H1 (cell line): ENCODE measurements around the gene IRF7. TPM values are rescaled to one million over a fixed set of nuclear protein-coding genes. Genes with fewer than 3 reads are reported as not detected.

Experiments used
- CTCF ChIA-PET: fragments of 300-600 bp; sonication (Branson Sonifier 250); formaldehyde crosslinking; loops from one replicate; lab custom pipeline; 2021; ENCODE audit not compliant: partially characterized antibody; lab: Charles Lee
- POLR2A ChIA-PET: fragments of 300-600 bp; sonication (Branson Sonifier 250); formaldehyde crosslinking; loops from one replicate; lab custom pipeline; 2021; ENCODE audit warnings: inconsistent platforms; ENCODE audit not compliant: partially characterized antibody; lab: Charles Lee
- DNase-seq, 2 experiments: peaks; one replicate each; pipeline versions ENCODE4 v3.0.0 to v3.0.0-alpha.2; 2010 to 2022; ENCODE audit warnings: low spot score in 2 of 2, low read depth in 1 of 2, mixed read lengths in 1 of 2
- FAIRE-seq: peaks from 2 replicates; lab custom pipeline; 2011; peaks lifted over from hg19 to GRCh38; lab: Jason Lieb, UNC
- H2AFZ ChIP-seq: 2 replicates; pipeline ENCODE4 v1.8.1; 2012; ENCODE audit warnings: low read length, inconsistent platforms
- H2AK5ac ChIP-seq: 2 replicates; pipeline ENCODE4 v1.6.1; 2013; ENCODE audit warnings: low read depth, low read length
- H2BK120ac ChIP-seq: replicated peaks from 2 replicates; pipeline ENCODE3; 2013; ENCODE audit warnings: low read depth, low read length, inconsistent platforms
- H2BK12ac ChIP-seq: 2 replicates; pipeline ENCODE4 v1.6.1; 2013; ENCODE audit warnings: low read depth, low read length
- H2BK15ac ChIP-seq: 2 replicates; pipeline ENCODE4 v1.6.1; 2013; ENCODE audit warnings: low read length
- H2BK20ac ChIP-seq: 2 replicates; pipeline ENCODE4 v1.6.1; 2013; ENCODE audit warnings: low read length
- H2BK5ac ChIP-seq: 2 replicates; pipeline ENCODE4 v1.6.1; 2013; ENCODE audit warnings: low read depth, low read length
- H3K14ac ChIP-seq: 2 replicates; pipeline ENCODE4 v1.6.1; 2013; ENCODE audit warnings: inconsistent platforms; ENCODE audit not compliant: insufficient read length
- H3K18ac ChIP-seq: 2 replicates; pipeline ENCODE4 v1.6.1; 2013; ENCODE audit warnings: low read length; ENCODE audit errors: extremely low read depth
- H3K23ac ChIP-seq: 2 replicates; pipeline ENCODE4 v1.6.1; 2013; ENCODE audit warnings: inconsistent platforms; ENCODE audit not compliant: insufficient read length
- H3K23me2 ChIP-seq: 2 replicates; pipeline ENCODE4 v1.6.1; 2013; ENCODE audit warnings: low read depth, low read length
- H3K27ac ChIP-seq: 2 replicates; pipeline ENCODE4 v1.6.1; 2011; ENCODE audit warnings: low read depth, low read length, inconsistent platforms
- H3K27me3 ChIP-seq, 4 experiments: replicated peaks in 1 of 4; 1 replicate in 1 of 4; 2 replicates in 3 of 4; pipeline versions ENCODE4 v1.6.1 to v1.8.1; 2011 to 2013; ENCODE audit warnings: low read length in 3 of 4, mild to moderate bottlenecking in 3 of 4, inconsistent platforms in 2 of 4, mixed read lengths in 2 of 4, moderate library complexity in 1 of 4; ENCODE audit not compliant: control insufficient read depth in 3 of 4, insufficient read depth in 3 of 4; ENCODE audit errors: extremely low read depth in 1 of 4
- H3K36me3 ChIP-seq, 4 experiments: 2 replicates each; pipeline versions ENCODE4 v1.6.1 to v1.8.1; 2011 to 2013; ENCODE audit warnings: mild to moderate bottlenecking in 4 of 4, low read length in 3 of 4, moderate library complexity in 2 of 4, control low read depth in 1 of 4, inconsistent platforms in 1 of 4; ENCODE audit not compliant: insufficient read depth in 4 of 4, control insufficient read depth in 2 of 4
- H3K4ac ChIP-seq: replicated peaks from 2 replicates; pipeline ENCODE3; 2013; ENCODE audit warnings: low read length, low read depth, mixed read lengths, inconsistent platforms; ENCODE audit not compliant: insufficient read length
- H3K4me1 ChIP-seq, 4 experiments: replicated peaks in 1 of 4; 1 replicate in 1 of 4; 2 replicates in 3 of 4; pipeline versions ENCODE4 v1.6.1 to v1.8.1; 2011 to 2013; ENCODE audit warnings: low read length in 3 of 4, inconsistent platforms in 2 of 4, mixed read lengths in 1 of 4; ENCODE audit not compliant: insufficient read depth in 4 of 4, control insufficient read depth in 3 of 4
- H3K4me2 ChIP-seq, 2 experiments: 2 replicates each; pipeline versions ENCODE4 v1.6.1 to v1.8.1; 2011 to 2013; ENCODE audit warnings: low read depth in 2 of 2, low read length in 2 of 2, control low read depth in 1 of 2, inconsistent platforms in 1 of 2, mild to moderate bottlenecking in 1 of 2; ENCODE audit not compliant: insufficient read depth in 1 of 2
- H3K4me3 ChIP-seq, 4 experiments: fragments of 200-600, 300-600 bp in 1 of 4; sonication (generic), shearing (Covaris generic), sonication (Bioruptor Twin) in 1 of 4; 2 replicates each; pipeline versions ENCODE4 v1.5.1 to v1.8.1; 2011 to 2016; ENCODE audit warnings: low read length in 4 of 4, low read depth in 3 of 4, control low read depth in 2 of 4, inconsistent platforms in 2 of 4, mild to moderate bottlenecking in 2 of 4, mixed read lengths in 1 of 4, moderate library complexity in 1 of 4; ENCODE audit not compliant: insufficient read depth in 2 of 4; ENCODE audit errors: extremely low read depth in 1 of 4
- H3K56ac ChIP-seq: replicated peaks from 2 replicates; pipeline ENCODE3; 2013; ENCODE audit warnings: low read depth, mild to moderate bottlenecking, mixed read lengths, low read length, inconsistent platforms; ENCODE audit not compliant: insufficient read length
- H3K79me1 ChIP-seq: 2 replicates; pipeline ENCODE4 v1.6.1; 2013; ENCODE audit warnings: low read depth, low read length, control low read depth
- H3K79me2 ChIP-seq, 2 experiments: 2 replicates each; pipeline versions ENCODE4 v1.6.1 to v1.8.1; 2012 to 2013; ENCODE audit warnings: low read length in 2 of 2, mild to moderate bottlenecking in 2 of 2, inconsistent platforms in 1 of 2; ENCODE audit not compliant: insufficient read depth in 2 of 2, control insufficient read depth in 1 of 2
- H3K9ac ChIP-seq, 4 experiments: replicated peaks in 1 of 4; 1 replicate in 1 of 4; 2 replicates in 3 of 4; pipeline versions ENCODE4 v1.6.1 to v1.8.1; 2011 to 2013; ENCODE audit warnings: low read depth in 3 of 4, low read length in 3 of 4, control low read depth in 2 of 4, mild to moderate bottlenecking in 2 of 4, moderate library complexity in 2 of 4, inconsistent platforms in 1 of 4; ENCODE audit errors: extremely low read depth in 1 of 4
- H3K9me3 ChIP-seq, 2 experiments: 2 replicates each; pipeline versions ENCODE4 v1.6.1 to v1.8.1; 2012 to 2013; ENCODE audit warnings: mild to moderate bottlenecking in 2 of 2, moderate library complexity in 2 of 2, control low read depth in 1 of 2, inconsistent platforms in 1 of 2, low read depth in 1 of 2, low read length in 1 of 2, mixed read lengths in 1 of 2; ENCODE audit not compliant: insufficient read depth in 2 of 2
- H4K20me1 ChIP-seq, 2 experiments: replicated peaks in 1 of 2; 2 replicates each; pipeline versions ENCODE3 to v1.8.1; 2011 to 2013; ENCODE audit warnings: inconsistent platforms in 2 of 2, low read length in 2 of 2, mild to moderate bottlenecking in 1 of 2; ENCODE audit not compliant: insufficient read depth in 2 of 2, control insufficient read depth in 1 of 2
- H4K5ac ChIP-seq: 2 replicates; pipeline ENCODE4 v1.6.1; 2013; ENCODE audit warnings: low read length, low read depth, mixed read lengths, inconsistent platforms; ENCODE audit not compliant: insufficient read length
- H4K8ac ChIP-seq: 2 replicates; pipeline ENCODE4 v1.8.0; 2013; ENCODE audit warnings: mild to moderate bottlenecking, moderate library complexity, low read length, inconsistent platforms; ENCODE audit not compliant: insufficient read depth; ENCODE audit errors: extremely low read depth
- H4K91ac ChIP-seq: replicated peaks from 2 replicates; pipeline ENCODE3; 2013; ENCODE audit warnings: low read length, mixed read lengths, inconsistent platforms; ENCODE audit not compliant: insufficient read length
- ATF2 ChIP-seq: IDR thresholded peaks from 2 replicates; pipeline ENCODE4 v1.6.1; 2012; ENCODE audit warnings: low read length, inconsistent platforms
- CREB1 ChIP-seq: IDR thresholded peaks from 2 replicates; pipeline ENCODE4 v1.6.1; 2012; ENCODE audit warnings: inconsistent platforms
- KDM1A ChIP-seq: fragments of 200-600, 300-600 bp; sonication (generic); IDR thresholded peaks from 2 replicates; pipeline ENCODE4 v1.7.1; 2016; ENCODE audit warnings: mild to moderate bottlenecking, low read length, borderline replicate concordance
- KDM5A ChIP-seq: fragments of 200-600 bp; IDR thresholded peaks from 2 replicates; pipeline ENCODE4 v1.7.1; 2012; ENCODE audit warnings: mild to moderate bottlenecking, low read length, inconsistent platforms, mixed read lengths
- USF2 ChIP-seq: IDR thresholded peaks from 2 replicates; pipeline ENCODE4 v1.6.1; 2011; ENCODE audit warnings: low read length, improper control_type of control experiment
- WGBS, 2 experiments: shearing (Covaris generic) in 1 of 2; methylation state at CpG; one replicate each; pipeline versions ENCODE4 v1.1.6 to v1.1.7; 2013 to 2015; ENCODE audit warnings: low lambda C conversion rate in 2 of 2, mixed read lengths in 2 of 2, inconsistent platforms in 1 of 2, low coverage in 1 of 2, missing lambda C conversion rate in 1 of 2; ENCODE audit not compliant: insufficient replicate concordance in 2 of 2, insufficient coverage in 1 of 2, insufficient read length in 1 of 2; ENCODE audit errors: extremely low coverage in 1 of 2, missing lambda C conversion rate in 1 of 2; 5-methylcytosine and 5-hydroxymethylcytosine counted together
- polyA plus RNA-seq, 7 experiments: library from polyadenylated mRNA; depleted of rRNA in 3 of 7; stranded (reverse) in 5 of 7; unstranded in 2 of 7; fragments of >200 nt in 5 of 7; fragments of 200-250 nt in 2 of 7; gene quantifications; 1 replicate in 5 of 7; 2 replicates in 1 of 7; 4 replicates in 1 of 7; pipeline versions ENCODE4 v1.2.1 to v1.2.3, GENCODE V29; 2011 to 2013; ENCODE audit warnings: missing spikeins in 2 of 7, mixed read lengths in 2 of 7
- total RNA-seq: library from RNA; stranded (reverse); fragmentation: NEBNext Ultra II Directional; extraction: Animal tissue kit (Norgen Biotek cat#: 25700); gene quantifications from 2 replicates; pipeline ENCODE4 v1.2.1, GENCODE V29; 2021

Gene IRF7
- total and polyA plus RNA-seq, 2 of the 8 experiments (the other 6 are each of a cell fraction or from before 2014, with no cell fraction given), result 9.1 to 9.6 TPM

GRCh38 chr11:665062-665703 lies 49.4 kb upstream of the IRF7 start:
- peaks cover 5 to 9% of the 10 kb centered on the region in 2 experiments for H4K20me1 ChIP-seq
- peaks cover 0 to 16% (median 6%) of the 10 kb centered on the region in 4 experiments; a peak in 6 of 8 replicates for H3K36me3 ChIP-seq
- H3K4ac ChIP-seq, result no peak overlapping the region
- H3K4me2 ChIP-seq, result no peak overlapping the region
- H3K27me3 ChIP-seq, result no peaks in the 10 kb centered on the region
- H3K27ac ChIP-seq, result no peak overlapping the region
- H3K4me1 ChIP-seq, result no peaks in the 10 kb centered on the region
- no peak for DNase-seq
- H3K23ac ChIP-seq, result no peak overlapping the region
- H3K18ac ChIP-seq, result no peak overlapping the region
- peaks cover 0 to 4% of the 10 kb centered on the region in 2 experiments; a peak in 1 of 4 replicates for H3K9me3 ChIP-seq
- no peaks in the 10 kb centered on the region; the same call in none of the 2 replicates for H3K79me1 ChIP-seq
- no peak for TF ChIP-seq USF2
- TF ChIP-seq ATF2, result no peak
- no peak for TF ChIP-seq CREB1
- TF ChIP-seq KDM5A, result no peak
- TF ChIP-seq KDM1A, result no peak
- H3K23me2 ChIP-seq, result no peaks in the 10 kb centered on the region
- H2BK20ac ChIP-seq, result no peak overlapping the region
- no peak overlapping the region for H2AK5ac ChIP-seq
- no peak overlapping the region for H4K91ac ChIP-seq
- ChIA-PET CTCF (interaction anchor here (1.4 to 2.2 kb wide), 2 partner anchors 10 to 90 kb away, joined by 3 to 6 read pairs; no protein-coding TSS in a partner anchor), POLR2A (interaction anchor here (1.1 kb wide), 1 partner anchor 87 kb away, joined by 3 read pairs; no protein-coding TSS in a partner anchor)
- H2BK5ac ChIP-seq, result no peak overlapping the region; the same call in 1 of the 2 replicates
- H2BK15ac ChIP-seq, result no peak overlapping the region
- no peak overlapping the region for H3K9ac ChIP-seq
- WGBS, 2 experiments, result 98% methylated on average over 13 of the region's 15 CpGs; no CpG with 5 or more reads in 1 of the 2 experiments
- H2BK12ac ChIP-seq, result no peak overlapping the region
- H2AFZ ChIP-seq, result no peak overlapping the region
- no peak overlapping the region for H4K5ac ChIP-seq
- H3K79me2 ChIP-seq, result no peaks in the 10 kb centered on the region; a peak in 1 of 4 replicates
- no peak overlapping the region for H4K8ac ChIP-seq
- no peak overlapping the region for H3K14ac ChIP-seq
- H3K56ac ChIP-seq, result no peak overlapping the region
- FAIRE-seq, result no peak
- no peak overlapping the region for H3K4me3 ChIP-seq
- H2BK120ac ChIP-seq, result no peak overlapping the region
